CD8-positive, alpha-beta memory T cell (primary cell): ENCODE results near the gene ABHD11. TPM values are rescaled to one million over a fixed set of nuclear protein-coding genes. Genes with fewer than 3 reads are reported as not detected.

ENCODE experiments used
- CTCF ChIA-PET: fragments of 350-600 bp; sonication (Branson Sonifier 250); formaldehyde crosslinking; loops from one replicate; lab custom pipeline; 2021; ENCODE audit warnings: antibody characterized with exemption; lab: Charles Lee
- POLR2A ChIA-PET: fragments of 350-600 bp; sonication (Branson Sonifier 250); formaldehyde crosslinking; loops from one replicate; lab custom pipeline; 2021; ENCODE audit warnings: antibody characterized with exemption; lab: Charles Lee
- DNase-seq, 5 donors: peaks; one replicate each; pipeline versions ENCODE4 v3.0.0 to v3.0.0-alpha.2; 2020 to 2022; ENCODE audit warnings: mixed read lengths in 1 of 5
- H3K27ac ChIP-seq: one replicate; pipeline ENCODE4 v1.7.0; 2013; ENCODE audit warnings: low read depth, mild to moderate bottlenecking, low read length, moderate library complexity
- H3K27me3 ChIP-seq: 2 replicates; pipeline ENCODE4 v1.7.0; 2013; ENCODE audit warnings: low read length, mild to moderate bottlenecking; ENCODE audit not compliant: insufficient read depth, poor library complexity, severe bottlenecking
- H3K36me3 ChIP-seq: 2 replicates; pipeline ENCODE4 v1.7.0; 2013; ENCODE audit warnings: mild to moderate bottlenecking, low read length, moderate library complexity; ENCODE audit not compliant: insufficient read depth
- H3K4me1 ChIP-seq: 2 replicates; pipeline ENCODE4 v1.7.0; 2013; ENCODE audit warnings: mild to moderate bottlenecking, low read length, moderate library complexity; ENCODE audit not compliant: insufficient read depth
- H3K4me3 ChIP-seq: 2 replicates; pipeline ENCODE4 v1.7.0; 2013; ENCODE audit warnings: mild to moderate bottlenecking, low read length
- H3K9me3 ChIP-seq: 2 replicates; pipeline ENCODE4 v1.7.0; 2013; ENCODE audit warnings: mild to moderate bottlenecking, low read length
- H3K27ac Mint-ChIP-seq, 8 donors: one replicate each; pipeline ENCODE4 v1.8.0; 2020 to 2021; ENCODE audit warnings: mixed read lengths in 8 of 8, mild to moderate bottlenecking in 6 of 8, inconsistent platforms in 3 of 8, moderate library complexity in 3 of 8
- H3K27me3 Mint-ChIP-seq, 2 donors: one replicate each; pipeline ENCODE4 v1.8.0; 2020 to 2021; ENCODE audit warnings: mixed read lengths in 2 of 2, mild to moderate bottlenecking in 1 of 2, moderate library complexity in 1 of 2
- H3K36me3 Mint-ChIP-seq, 3 donors: one replicate each; pipeline ENCODE4 v1.8.0; 2020 to 2021; ENCODE audit warnings: mixed read lengths in 3 of 3, inconsistent platforms in 1 of 3, mild to moderate bottlenecking in 1 of 3
- H3K4me1 Mint-ChIP-seq, 3 donors: one replicate each; pipeline ENCODE4 v1.8.0; 2020 to 2021; ENCODE audit warnings: mixed read lengths in 3 of 3, inconsistent platforms in 1 of 3, mild to moderate bottlenecking in 1 of 3
- H3K4me3 Mint-ChIP-seq, 7 donors: one replicate each; pipeline ENCODE4 v1.8.0; 2020 to 2021; ENCODE audit warnings: mixed read lengths in 7 of 7, mild to moderate bottlenecking in 6 of 7, moderate library complexity in 4 of 7, inconsistent platforms in 2 of 7
- H3K9me3 Mint-ChIP-seq, 5 donors: one replicate each; pipeline ENCODE4 v1.8.0; 2020 to 2022; ENCODE audit warnings: mixed read lengths in 5 of 5, mild to moderate bottlenecking in 3 of 5, moderate library complexity in 2 of 5, inconsistent platforms in 1 of 5
- polyA plus RNA-seq: library from polyadenylated mRNA; unstranded; fragments of 300-500 nt; fragmentation: Illumina TruSeq; gene quantifications from one replicate; pipeline ENCODE4 v1.2.3, GENCODE V29; 2021
- total RNA-seq, 2 experiments: library from RNA; stranded (reverse); gene quantifications; one replicate each; pipeline ENCODE4 v1.2.3, GENCODE V29; 2021

ABHD11 gene
- total and polyA plus RNA-seq, 3 experiments from 2014 or later, result 13.1 to 26.5 (median 23.2) TPM

GRCh38 chr7:73706126-73707044 is 32.2 kb downstream of the ABHD11 start:
- Histone ChIP-seq H3K27ac (no peak overlapping the region), H3K9me3 (no peaks in the 10 kb centered on the region), H3K4me3 (no peak overlapping the region), H3K4me1 (peaks cover 6% of the 10 kb centered on the region), H3K27me3 (no peaks in the 10 kb centered on the region), H3K36me3 (no peaks in the 10 kb centered on the region)
- Mint-ChIP-seq H3K4me1 (peaks cover 0 to 4% (median 0%) of the 10 kb centered on the region in 3 donors), H3K9me3 (no peaks in the 10 kb centered on the region), H3K27ac (peak overlapping the region in 1 of 8 donors; percentile 47), H3K4me3 (no peak overlapping the region), H3K27me3 (peaks cover 0 to 2% of the 10 kb centered on the region in 2 donors), H3K36me3 (peaks cover 0 to 16% (median 0%) of the 10 kb centered on the region in 3 donors)
- no peak for DNase-seq
- CTCF ChIA-PET, result no interaction called here
- POLR2A ChIA-PET, result no interaction called here

- Mint-ChIP-seq H3K4me1 (peaks cover 0 to 4% (median 0%) of the 10 kb centered on the region in 3 donors), H3K27me3 (peaks cover 0 to 2% of the 10 kb centered on the region in 2 donors), H3K4me3 (no peak overlapping the region), H3K36me3 (peaks cover 0 to 17% (median 0%) of the 10 kb centered on the region in 3 donors), H3K9me3 (no peaks in the 10 kb centered on the region), H3K27ac (no peak overlapping the region)
- ChIA-PET CTCF (interaction anchor here (0.5 to 1.8 kb wide), 2 partner anchors 99 to 365 kb away, joined by 3 to 7 read pairs; no protein-coding TSS in a partner anchor), POLR2A (interaction anchor here (0.6 kb wide), 1 partner anchor 82 kb away, joined by 3 read pairs; no protein-coding TSS in a partner anchor)
- no peaks in the 10 kb centered on the region for H3K9me3 ChIP-seq
- H3K27ac ChIP-seq, result no peak overlapping the region
- H3K4me3 ChIP-seq, result no peak overlapping the region
- H3K27me3 ChIP-seq, result no peaks in the 10 kb centered on the region
- peaks cover 6% of the 10 kb centered on the region for H3K4me1 ChIP-seq
- no peak for DNase-seq
- H3K36me3 ChIP-seq, result no peaks in the 10 kb centered on the region
These were observed 33.1 kb downstream of the ABHD11 start for GRCh38 chr7:73705551-73705920.

GRCh38 chr7:73704640-73705550 is 33.7 kb downstream of the ABHD11 start:
- peaks cover 6% of the 10 kb centered on the region for H3K4me1 ChIP-seq
- peak overlapping the region in 1 of 8 donors; percentile 54 for H3K27ac Mint-ChIP-seq
- no peaks in the 10 kb centered on the region for H3K27me3 ChIP-seq
- no peaks in the 10 kb centered on the region for H3K9me3 Mint-ChIP-seq
- CTCF ChIA-PET, result interaction anchor here (0.5 to 1.8 kb wide), 2 partner anchors 98 to 364 kb away, joined by 3 to 7 read pairs; no protein-coding TSS in a partner anchor
- DNase-seq, result no peak
- peaks cover 0 to 2% of the 10 kb centered on the region in 2 donors for H3K27me3 Mint-ChIP-seq
- no peak overlapping the region for H3K4me3 ChIP-seq
- POLR2A ChIA-PET, result interaction anchor here (0.6 kb wide), 1 partner anchor 83 kb away, joined by 3 read pairs; no protein-coding TSS in a partner anchor
- no peaks in the 10 kb centered on the region for H3K9me3 ChIP-seq
- peaks cover 0 to 20% (median 0%) of the 10 kb centered on the region in 3 donors for H3K36me3 Mint-ChIP-seq
- H3K27ac ChIP-seq, result no peak overlapping the region
- no peak overlapping the region for H3K4me3 Mint-ChIP-seq
- peaks cover 0 to 4% (median 0%) of the 10 kb centered on the region in 3 donors for H3K4me1 Mint-ChIP-seq
- no peaks in the 10 kb centered on the region for H3K36me3 ChIP-seq

DNA sequence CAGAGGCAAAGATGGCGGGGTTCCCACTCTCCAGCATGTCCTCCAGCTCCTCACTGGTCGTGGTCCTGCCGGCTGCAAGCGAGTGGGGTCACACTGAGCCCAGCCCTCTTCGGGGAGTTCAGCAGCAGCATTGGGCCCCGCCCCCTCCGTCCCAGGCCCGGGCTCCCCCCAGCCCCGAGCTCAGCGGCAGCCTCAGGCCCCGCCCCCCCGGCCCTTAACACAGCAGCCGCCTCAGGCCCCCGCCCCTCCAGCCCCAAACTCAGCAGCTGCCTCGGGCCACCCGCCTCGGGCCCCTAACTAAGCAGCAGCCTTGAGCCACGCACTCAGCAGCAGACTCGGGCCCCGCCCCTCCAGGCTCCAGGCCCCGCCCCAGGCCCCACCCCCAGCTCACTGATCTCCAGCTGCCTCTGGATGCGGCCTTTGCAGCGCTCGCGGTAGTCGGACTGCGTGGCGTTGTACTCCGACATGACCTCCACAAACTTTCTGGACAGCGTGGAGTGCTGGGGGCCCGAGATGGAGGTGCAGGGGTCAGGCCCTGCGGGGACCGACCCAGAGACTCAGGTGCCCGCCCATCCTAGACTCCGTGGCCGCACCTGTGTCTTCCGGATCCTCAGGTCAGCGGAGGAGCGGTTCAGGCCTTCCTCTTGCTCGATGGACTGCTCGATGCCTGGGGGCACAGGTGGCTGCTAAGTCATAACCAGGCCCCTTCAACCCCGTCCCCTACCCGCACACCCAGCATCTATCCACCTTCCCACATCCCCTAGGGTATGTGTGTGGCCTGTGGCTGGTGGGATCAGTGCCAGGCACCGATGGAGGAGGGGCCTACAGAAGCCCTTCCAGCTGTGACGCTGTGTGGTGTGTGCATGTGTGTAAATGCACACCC is 34.6 kb downstream of the ABHD11 start:
- Mint-ChIP-seq H3K4me1 (peaks cover 0 to 4% (median 0%) of the 10 kb centered on the region in 3 donors), H3K9me3 (no peaks in the 10 kb centered on the region), H3K27ac (peak overlapping the region in 1 of 8 donors; percentile 83), H3K4me3 (no peak overlapping the region), H3K36me3 (peaks cover 0 to 26% (median 0%) of the 10 kb centered on the region in 3 donors), H3K27me3 (peaks cover 0 to 2% of the 10 kb centered on the region in 2 donors)
- CTCF ChIA-PET, result interaction anchor here (1.8 kb wide), 1 partner anchor 97 kb away, joined by 7 read pairs; no protein-coding TSS in a partner anchor
- Histone ChIP-seq H3K9me3 (no peaks in the 10 kb centered on the region), H3K27me3 (no peaks in the 10 kb centered on the region), H3K27ac (no peak overlapping the region), H3K36me3 (no peaks in the 10 kb centered on the region), H3K4me3 (no peak overlapping the region), H3K4me1 (peaks cover 6% of the 10 kb centered on the region)
- DNase-seq, result peak in 1 of 5 donors; percentile 28
- POLR2A ChIA-PET, result no interaction called here

- Histone ChIP-seq H3K9me3 (no peaks in the 10 kb centered on the region), H3K4me3 (no peak overlapping the region), H3K4me1 (peaks cover 6% of the 10 kb centered on the region), H3K36me3 (peaks cover 3% of the 10 kb centered on the region), H3K27ac (no peak overlapping the region), H3K27me3 (no peaks in the 10 kb centered on the region)
- H3K4me1 Mint-ChIP-seq, result peaks cover 0 to 4% (median 0%) of the 10 kb centered on the region in 3 donors
- no peak overlapping the region for H3K4me3 Mint-ChIP-seq
- DNase-seq, result no peak
- H3K27me3 Mint-ChIP-seq, result peaks cover 0 to 2% of the 10 kb centered on the region in 2 donors
- H3K36me3 Mint-ChIP-seq, result peaks cover 0 to 31% (median 2%) of the 10 kb centered on the region in 3 donors
- POLR2A ChIA-PET, result no interaction called here
- H3K27ac Mint-ChIP-seq, result peak overlapping the region in 1 of 8 donors; percentile 54
- CTCF ChIA-PET, result no interaction called here
- no peaks in the 10 kb centered on the region for H3K9me3 Mint-ChIP-seq
These were observed 35.4 kb downstream of the ABHD11 start for GRCh38 chr7:73703225-73703624.

DNA sequence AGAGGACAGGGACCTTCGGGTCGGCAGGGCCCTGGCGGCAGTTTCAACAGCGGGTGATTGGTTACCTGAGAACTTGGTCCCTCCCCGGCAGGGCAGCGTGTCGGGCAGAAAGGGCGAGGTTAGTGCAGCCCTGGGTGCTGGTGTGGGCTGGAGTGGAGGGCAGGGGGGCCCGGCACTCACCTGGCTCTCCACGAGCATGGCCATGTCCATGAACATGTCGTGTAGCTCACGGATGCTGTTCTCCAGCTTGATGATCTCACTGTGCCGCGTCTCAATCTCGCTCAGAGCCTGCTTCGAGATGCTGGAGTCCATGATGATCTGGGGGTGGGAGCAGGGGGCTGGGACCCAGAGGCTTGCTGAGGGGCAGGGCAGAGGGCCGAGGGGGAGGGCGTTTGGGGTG is 35.9 kb downstream of the ABHD11 start:
- no peak for DNase-seq
- ChIA-PET CTCF (interaction anchor here (0.9 to 1.1 kb wide), 2 partner anchors 14 to 28 kb away, joined by 3 to 4 read pairs; no protein-coding TSS in a partner anchor), POLR2A (no interaction called here)
- no peak overlapping the region for H3K27ac Mint-ChIP-seq
- peaks cover 6% of the 10 kb centered on the region for H3K36me3 ChIP-seq
- H3K27ac ChIP-seq, result no peak overlapping the region
- H3K9me3 ChIP-seq, result no peaks in the 10 kb centered on the region
- peaks cover 0 to 4% (median 0%) of the 10 kb centered on the region in 3 donors for H3K4me1 Mint-ChIP-seq
- H3K27me3 Mint-ChIP-seq, result peaks cover 0 to 2% of the 10 kb centered on the region in 2 donors
- H3K36me3 Mint-ChIP-seq, result peaks cover 0 to 37% (median 2%) of the 10 kb centered on the region in 3 donors
- peaks cover 6% of the 10 kb centered on the region for H3K4me1 ChIP-seq
- no peaks in the 10 kb centered on the region for H3K27me3 ChIP-seq
- no peak overlapping the region for H3K4me3 Mint-ChIP-seq
- no peaks in the 10 kb centered on the region for H3K9me3 Mint-ChIP-seq
- no peak overlapping the region for H3K4me3 ChIP-seq

GRCh38 chr7:73702226-73702625 is 36.4 kb downstream of the ABHD11 start:
- ChIA-PET POLR2A (no interaction called here), CTCF (interaction anchor here (0.9 to 1.8 kb wide), 3 partner anchors 15 to 28 kb away, joined by 3 to 5 read pairs (median 4); no protein-coding TSS in a partner anchor)
- peaks cover 0 to 2% of the 10 kb centered on the region in 2 donors for H3K27me3 Mint-ChIP-seq
- peak overlapping the region in 1 of 8 donors; percentile 25 for H3K27ac Mint-ChIP-seq
- peaks cover 6% of the 10 kb centered on the region for H3K4me1 ChIP-seq
- H3K27ac ChIP-seq, result no peak overlapping the region
- no peaks in the 10 kb centered on the region for H3K27me3 ChIP-seq
- H3K9me3 ChIP-seq, result no peaks in the 10 kb centered on the region
- peaks cover 10% of the 10 kb centered on the region for H3K36me3 ChIP-seq
- no peaks in the 10 kb centered on the region for H3K9me3 Mint-ChIP-seq
- H3K4me3 ChIP-seq, result no peak overlapping the region
- H3K4me1 Mint-ChIP-seq, result peaks cover 0 to 4% (median 0%) of the 10 kb centered on the region in 3 donors
- no peak for DNase-seq
- peaks cover 0 to 41% (median 2%) of the 10 kb centered on the region in 3 donors for H3K36me3 Mint-ChIP-seq
- H3K4me3 Mint-ChIP-seq, result no peak overlapping the region
